Smooth muscle cell of trachea (primary cell): ENCODE results near the gene SAP30L. TPM values are rescaled to one million over a fixed set of nuclear protein-coding genes. Genes with fewer than 3 reads are reported as not detected.

ENCODE experiments used
- total RNA-seq: library from RNA; depleted of rRNA; stranded (reverse); fragments of >200 nt; gene quantifications from 2 replicates; pipeline ENCODE4 v1.2.1, GENCODE V29; 2014

SAP30L gene, protein sequence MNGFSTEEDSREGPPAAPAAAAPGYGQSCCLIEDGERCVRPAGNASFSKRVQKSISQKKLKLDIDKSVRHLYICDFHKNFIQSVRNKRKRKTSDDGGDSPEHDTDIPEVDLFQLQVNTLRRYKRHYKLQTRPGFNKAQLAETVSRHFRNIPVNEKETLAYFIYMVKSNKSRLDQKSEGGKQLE
- 25.7 and 26.5 TPM in 2 replicates for total RNA-seq

DNA sequence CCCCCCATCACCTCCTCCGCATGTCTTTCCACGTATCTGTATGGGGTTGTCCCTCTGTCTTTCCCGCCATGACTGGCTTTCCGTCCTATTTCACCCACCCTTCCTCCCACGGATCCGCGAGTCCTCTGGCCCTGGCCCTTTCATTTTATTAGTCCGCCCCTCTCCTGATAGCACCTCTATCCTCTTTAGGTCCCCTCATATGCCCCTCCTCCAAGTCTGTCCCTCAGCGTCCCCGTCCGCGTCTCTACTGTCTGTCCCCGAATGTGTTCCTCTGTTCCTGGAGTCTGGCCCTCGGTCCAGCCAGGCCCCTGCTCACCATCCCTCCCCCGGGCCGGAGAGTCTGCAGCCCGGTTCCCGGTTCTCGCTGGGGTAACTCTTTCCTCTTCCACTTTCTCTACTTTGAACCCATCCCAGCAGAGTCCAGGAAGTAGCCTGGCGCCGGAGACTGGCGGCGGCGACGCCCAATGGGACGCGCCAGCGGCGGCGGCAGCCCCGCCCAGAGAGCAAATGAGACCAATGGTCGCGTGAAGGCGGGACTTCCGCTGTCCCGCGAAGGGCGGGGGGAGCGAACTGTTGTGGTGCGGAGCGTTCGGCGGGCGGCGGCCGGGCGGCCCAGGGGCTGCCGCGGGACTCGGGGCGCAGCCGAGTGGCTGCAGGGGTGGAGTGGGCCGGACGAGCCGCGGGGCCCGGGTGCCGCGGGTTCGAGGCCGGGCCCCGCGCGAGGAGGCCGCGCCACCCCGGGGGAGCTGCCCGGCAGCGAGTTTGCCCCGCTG, at the start of gene SAP30L:
SAP30L (plus strand) TSS at position 576 of the 773 bp plus-strand sequence. CDS start 608 bp downstream, outside the sequence.

DNA sequence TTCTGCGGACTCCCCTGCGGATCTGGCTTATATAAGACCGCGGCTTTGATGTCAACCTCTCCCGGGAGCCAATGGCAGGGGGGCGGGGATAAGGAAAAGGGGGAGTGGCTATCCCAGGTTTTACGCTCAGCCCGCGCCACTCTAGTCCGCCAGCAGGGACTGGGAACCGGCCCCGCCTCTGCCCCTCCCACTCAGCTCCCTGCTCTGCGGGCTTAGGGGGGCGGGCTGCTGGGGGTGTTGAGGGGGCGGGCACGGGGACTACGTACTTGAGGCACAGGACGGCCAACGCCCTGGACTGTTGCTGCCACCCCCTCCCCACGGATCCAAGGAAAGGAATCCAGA, 32.4 kb downstream of the SAP30L start, which contains the start of gene HAND1:
HAND1 (minus strand) TSS at position 4 of the 342 bp plus-strand sequence. CDS start 219 bp downstream, outside the sequence.

Other genes with a start within 250 kb of the SAP30L start
- 0.17 TPM in 1 of 2 replicates, not detected in the other for gene HAND1, start 32.2 kb downstream of the SAP30L start, total RNA-seq